ENCODE measurements around the gene C1QTNF3. TPM values are rescaled to one million over a fixed set of nuclear protein-coding genes. Genes with fewer than 3 reads are reported as not detected.
A peak's percentile ranks its signal among the peaks of the same experiment; 100 is the strongest.

Gene C1QTNF3
- total RNA-seq, 2 experiments from 2014 or later, result 1.3 to 1.4 TPM

- ChIA-PET POLR2A (no interaction called here), CTCF (interaction anchor here (1.6 kb wide), 1 partner anchor 49 kb away, joined by 5 read pairs; no protein-coding TSS in a partner anchor)
- H3K27me3 Mint-ChIP-seq, result no peaks in the 10 kb centered on the region
- no peaks in the 10 kb centered on the region for H3K4me1 Mint-ChIP-seq (ENCODE audit: low read depth)
- intact Hi-C loops (cut with micrococcal nuclease), result no loop called here
- DNase-seq, result no peak
- no peak overlapping the region for H3K27ac Mint-ChIP-seq
- TF ChIP-seq, protein P1, sequence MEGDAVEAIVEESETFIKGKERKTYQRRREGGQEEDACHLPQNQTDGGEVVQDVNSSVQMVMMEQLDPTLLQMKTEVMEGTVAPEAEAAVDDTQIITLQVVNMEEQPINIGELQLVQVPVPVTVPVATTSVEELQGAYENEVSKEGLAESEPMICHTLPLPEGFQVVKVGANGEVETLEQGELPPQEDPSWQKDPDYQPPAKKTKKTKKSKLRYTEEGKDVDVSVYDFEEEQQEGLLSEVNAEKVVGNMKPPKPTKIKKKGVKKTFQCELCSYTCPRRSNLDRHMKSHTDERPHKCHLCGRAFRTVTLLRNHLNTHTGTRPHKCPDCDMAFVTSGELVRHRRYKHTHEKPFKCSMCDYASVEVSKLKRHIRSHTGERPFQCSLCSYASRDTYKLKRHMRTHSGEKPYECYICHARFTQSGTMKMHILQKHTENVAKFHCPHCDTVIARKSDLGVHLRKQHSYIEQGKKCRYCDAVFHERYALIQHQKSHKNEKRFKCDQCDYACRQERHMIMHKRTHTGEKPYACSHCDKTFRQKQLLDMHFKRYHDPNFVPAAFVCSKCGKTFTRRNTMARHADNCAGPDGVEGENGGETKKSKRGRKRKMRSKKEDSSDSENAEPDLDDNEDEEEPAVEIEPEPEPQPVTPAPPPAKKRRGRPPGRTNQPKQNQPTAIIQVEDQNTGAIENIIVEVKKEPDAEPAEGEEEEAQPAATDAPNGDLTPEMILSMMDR (IDR thresholded peaks at IDR 0.05), result no peak
- peak; percentile 56 for ATAC-seq
- peaks cover 5% of the 10 kb centered on the region for H3K36me3 Mint-ChIP-seq (ENCODE audit: low read depth)
- H3K4me3 Mint-ChIP-seq, result no peak overlapping the region
- no peaks in the 10 kb centered on the region for H3K9me3 Mint-ChIP-seq
These were observed 2.0 kb upstream of the C1QTNF3 start for GRCh38 chr5:34045023-34045422.

- Mint-ChIP-seq H3K4me1 (ENCODE audit: low read depth) (no peaks in the 10 kb centered on the region), H3K36me3 (ENCODE audit: low read depth) (no peaks in the 10 kb centered on the region), H3K27ac (no peak overlapping the region), H3K4me3 (no peak overlapping the region), H3K27me3 (no peaks in the 10 kb centered on the region), H3K9me3 (no peaks in the 10 kb centered on the region)
- TF ChIP-seq, protein P1 (IDR thresholded peaks at IDR 0.05), result no peak
- DNase-seq (no peak), ATAC-seq (no peak)
- POLR2A ChIA-PET, result no interaction called here
- intact Hi-C loops (cut with micrococcal nuclease), result no loop called here
- CTCF ChIA-PET, result interaction anchor here (0.9 kb wide), 1 partner anchor 45 kb away, joined by 3 read pairs; no protein-coding TSS in a partner anchor
These were observed 692 bp downstream of the C1QTNF3 start for GRCh38 chr5:34042321-34042720.

- CTCF ChIA-PET, result interaction anchor here (1.4 kb wide), 1 partner anchor 44 kb away, joined by 4 read pairs; no protein-coding TSS in a partner anchor
- Mint-ChIP-seq H3K27me3 (no peaks in the 10 kb centered on the region), H3K36me3 (ENCODE audit: low read depth) (no peaks in the 10 kb centered on the region), H3K27ac (no peak overlapping the region), H3K4me1 (ENCODE audit: low read depth) (no peaks in the 10 kb centered on the region), H3K9me3 (no peaks in the 10 kb centered on the region), H3K4me3 (no peak overlapping the region)
- TF ChIP-seq, protein P1 (IDR thresholded peaks at IDR 0.05), result no peak
- POLR2A ChIA-PET, result no interaction called here
- intact Hi-C loops (cut with micrococcal nuclease), result no loop called here
- DNase-seq, result no peak
- no peak for ATAC-seq
These were observed 1.6 kb downstream of the C1QTNF3 start for GRCh38 chr5:34041247-34041972.

DNA sequence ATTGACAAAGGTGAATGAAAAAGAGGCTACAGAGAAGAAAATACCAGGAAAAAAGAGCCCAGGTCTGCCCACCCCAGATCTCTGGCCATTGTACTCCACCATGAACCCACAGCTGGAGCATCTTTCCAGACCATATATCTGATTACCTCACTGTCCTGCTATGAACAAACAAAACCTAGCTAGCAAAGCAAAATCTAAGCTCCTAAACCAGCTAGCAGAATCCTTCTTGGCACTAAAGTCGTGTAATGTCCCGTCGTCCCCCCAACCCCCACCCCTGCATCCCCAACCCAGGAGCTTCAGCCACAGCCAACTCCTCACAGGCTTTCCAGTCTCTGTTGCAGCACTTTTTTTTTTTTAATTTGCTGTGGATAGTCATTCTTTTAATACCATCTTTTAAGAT lies 2.5 kb downstream of the C1QTNF3 start:
- ChIA-PET CTCF (interaction anchor here (1.2 to 1.5 kb wide), 3 partner anchors 9 to 43 kb away, joined by 3 to 4 read pairs (median 4); no protein-coding TSS in a partner anchor), POLR2A (interaction anchor here (0.9 kb wide), 1 partner anchor 9 kb away, joined by 4 read pairs; no protein-coding TSS in a partner anchor)
- intact Hi-C loops (cut with micrococcal nuclease), result no loop called here
- no peak overlapping the region for H3K27ac Mint-ChIP-seq
- no peaks in the 10 kb centered on the region for H3K36me3 Mint-ChIP-seq (ENCODE audit: low read depth)
- ATAC-seq (no peak), DNase-seq (no peak)
- TF ChIP-seq, protein P1 (IDR thresholded peaks at IDR 0.05), result no peak
- no peaks in the 10 kb centered on the region for H3K27me3 Mint-ChIP-seq
- H3K4me3 Mint-ChIP-seq, result no peak overlapping the region
- H3K4me1 Mint-ChIP-seq (ENCODE audit: low read depth), result no peaks in the 10 kb centered on the region
- H3K9me3 Mint-ChIP-seq, result no peaks in the 10 kb centered on the region

DNA sequence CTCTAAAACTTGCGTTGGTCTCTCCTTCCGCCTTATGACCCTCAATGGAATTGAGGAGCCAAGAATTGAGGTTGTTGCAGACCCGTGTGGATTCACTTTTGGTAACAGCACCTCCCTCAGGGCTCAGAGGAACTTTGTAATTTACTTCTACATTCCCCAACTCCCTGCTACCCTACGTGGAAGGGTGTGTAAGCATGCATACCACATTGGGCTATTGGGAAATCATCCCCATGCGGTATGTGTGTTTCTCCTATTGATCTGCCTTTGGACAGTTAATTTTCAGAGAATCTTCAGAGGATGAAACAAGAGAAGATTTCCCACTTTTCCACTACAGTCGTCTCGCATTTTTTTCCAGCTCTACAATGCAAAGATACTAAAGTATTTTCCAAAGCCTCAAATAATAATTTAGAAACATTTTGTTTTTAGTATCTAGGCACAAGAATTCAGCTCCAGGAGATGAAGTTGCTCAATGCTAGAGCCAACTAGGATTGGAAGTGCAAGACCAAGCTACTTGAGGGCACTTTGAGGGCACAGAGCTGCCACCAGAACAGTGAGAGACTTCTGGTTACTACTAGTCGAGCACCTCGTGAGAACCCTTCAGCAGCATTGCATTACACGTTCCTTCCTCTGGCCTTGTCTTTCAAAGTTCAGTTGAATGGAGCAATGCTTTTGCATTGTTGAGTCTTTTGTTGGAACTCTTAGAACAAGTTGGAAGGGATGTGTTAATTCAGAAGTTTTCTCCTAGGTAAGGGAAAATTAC lies 3.4 kb downstream of the C1QTNF3 start:
- H3K36me3 Mint-ChIP-seq (ENCODE audit: low read depth), result peaks cover 2% of the 10 kb centered on the region
- no peak overlapping the region for H3K4me3 Mint-ChIP-seq
- TF ChIP-seq, protein P1 (IDR thresholded peaks at IDR 0.05), result no peak
- DNase-seq, result no peak
- CTCF ChIA-PET, result interaction anchor here (1.2 to 1.5 kb wide), 3 partner anchors 10 to 42 kb away, joined by 3 to 4 read pairs (median 4); no protein-coding TSS in a partner anchor
- no peaks in the 10 kb centered on the region for H3K9me3 Mint-ChIP-seq
- intact Hi-C loops (cut with micrococcal nuclease), result no loop called here
- no peak overlapping the region for H3K27ac Mint-ChIP-seq
- no peaks in the 10 kb centered on the region for H3K27me3 Mint-ChIP-seq
- no peaks in the 10 kb centered on the region for H3K4me1 Mint-ChIP-seq (ENCODE audit: low read depth)
- no peak for ATAC-seq
- POLR2A ChIA-PET, result no interaction called here

Data from activated CD8-positive, alpha-beta T cell treated with anti-CD3 and anti-CD28 coated beads for 36 hours (primary cell).